Inflammatory macrophage treated with lipopolysaccharide for 4 hours (primary cell): ENCODE measurements around the gene FKBP9.
A peak's percentile ranks its signal among the peaks of the same experiment; 100 is the strongest.
"Not testable (repeated sequence)": the region's sequence is repeated elsewhere in the genome, so short reads cannot be mapped to it uniquely, and the experiment has no call there.

Experiments
- DNase-seq: peaks from one replicate; pipeline ENCODE4 v3.0.0-alpha.2; 2020

FKBP9 gene, protein sequence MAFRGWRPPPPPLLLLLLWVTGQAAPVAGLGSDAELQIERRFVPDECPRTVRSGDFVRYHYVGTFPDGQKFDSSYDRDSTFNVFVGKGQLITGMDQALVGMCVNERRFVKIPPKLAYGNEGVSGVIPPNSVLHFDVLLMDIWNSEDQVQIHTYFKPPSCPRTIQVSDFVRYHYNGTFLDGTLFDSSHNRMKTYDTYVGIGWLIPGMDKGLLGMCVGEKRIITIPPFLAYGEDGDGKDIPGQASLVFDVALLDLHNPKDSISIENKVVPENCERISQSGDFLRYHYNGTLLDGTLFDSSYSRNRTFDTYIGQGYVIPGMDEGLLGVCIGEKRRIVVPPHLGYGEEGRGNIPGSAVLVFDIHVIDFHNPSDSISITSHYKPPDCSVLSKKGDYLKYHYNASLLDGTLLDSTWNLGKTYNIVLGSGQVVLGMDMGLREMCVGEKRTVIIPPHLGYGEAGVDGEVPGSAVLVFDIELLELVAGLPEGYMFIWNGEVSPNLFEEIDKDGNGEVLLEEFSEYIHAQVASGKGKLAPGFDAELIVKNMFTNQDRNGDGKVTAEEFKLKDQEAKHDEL

GRCh38 chr7:32957326-32958045 lies at the start of gene FKBP9:
TSS of gene FKBP9 (plus strand) at chr7:32957440. CDS start at chr7:32957574, 134 bp downstream.
- peak; percentile 73 for DNase-seq

- DNase-seq: no peak
These were observed 47.0 kb upstream of the FKBP9 start for GRCh38 chr7:32910195-32910594.

DNA sequence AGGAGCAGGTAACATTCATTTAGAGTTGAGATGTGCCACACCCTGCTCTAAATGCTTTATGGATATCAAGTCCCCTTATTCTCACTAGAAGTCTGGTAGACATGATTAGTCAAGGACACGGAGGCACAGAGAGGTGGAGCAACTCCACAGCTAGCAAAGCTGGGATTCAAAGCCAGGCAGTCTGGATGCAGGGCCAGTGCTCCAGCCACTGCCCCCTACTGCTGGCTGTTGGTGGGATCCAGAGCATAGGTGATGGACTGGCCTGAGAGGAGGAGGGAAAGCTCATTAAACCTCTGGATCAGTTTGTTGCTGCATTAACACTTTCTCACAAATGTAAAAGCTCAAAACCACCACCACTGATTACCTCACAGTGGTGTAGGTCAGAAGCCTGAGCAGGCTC lies 43.1 kb upstream of the FKBP9 start:
- DNase-seq: no peak

- no peak for DNase-seq
These were observed 42.2 kb upstream of the FKBP9 start for GRCh38 chr7:32915041-32915536.

DNA sequence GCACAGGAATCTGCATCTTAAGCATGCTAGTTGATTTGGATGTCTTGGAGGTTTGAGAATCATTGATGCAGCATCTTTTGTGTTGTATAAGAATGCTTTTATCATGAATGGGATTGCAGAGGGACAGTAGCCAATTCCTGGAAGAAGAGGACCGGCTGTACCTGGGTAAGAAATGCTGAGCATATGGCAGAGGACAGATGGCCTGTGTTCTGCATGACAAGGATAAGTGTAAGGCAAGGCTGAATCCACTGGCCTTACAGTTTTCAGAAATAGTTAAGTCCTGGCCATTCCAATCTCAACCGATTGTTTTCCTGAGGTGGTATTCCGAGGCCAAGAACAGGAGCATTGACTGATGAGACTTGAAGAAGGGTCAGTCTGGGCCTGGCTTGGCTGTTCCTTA lies 41.2 kb upstream of the FKBP9 start:
- no peak for DNase-seq

- not testable (repeated sequence) for DNase-seq
These were observed 40.2 kb upstream of the FKBP9 start for GRCh38 chr7:32916994-32917393.

DNA sequence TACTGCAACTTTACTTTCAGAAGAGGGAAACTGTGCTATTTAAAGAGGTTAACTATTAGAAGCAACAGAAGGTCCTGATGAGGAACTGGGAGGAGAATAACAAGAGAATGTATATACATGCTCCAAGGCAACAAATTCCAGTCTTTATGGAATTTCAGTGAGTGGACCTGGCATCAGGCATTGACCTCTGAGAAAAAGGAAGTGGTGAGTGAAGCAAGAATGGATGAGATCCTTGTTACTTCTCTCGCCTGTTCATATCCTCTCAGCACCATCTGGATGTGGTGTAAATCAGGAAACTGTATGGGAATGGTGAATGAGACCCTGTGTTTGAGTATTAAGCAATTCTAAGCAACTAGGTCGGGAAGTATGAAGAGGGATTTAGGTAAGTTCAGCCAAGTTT lies 35.3 kb upstream of the FKBP9 start:
- DNase-seq: peak; percentile 42

- DNase-seq: no peak
These were observed 28.4 kb upstream of the FKBP9 start for GRCh38 chr7:32928785-32929298.

DNA sequence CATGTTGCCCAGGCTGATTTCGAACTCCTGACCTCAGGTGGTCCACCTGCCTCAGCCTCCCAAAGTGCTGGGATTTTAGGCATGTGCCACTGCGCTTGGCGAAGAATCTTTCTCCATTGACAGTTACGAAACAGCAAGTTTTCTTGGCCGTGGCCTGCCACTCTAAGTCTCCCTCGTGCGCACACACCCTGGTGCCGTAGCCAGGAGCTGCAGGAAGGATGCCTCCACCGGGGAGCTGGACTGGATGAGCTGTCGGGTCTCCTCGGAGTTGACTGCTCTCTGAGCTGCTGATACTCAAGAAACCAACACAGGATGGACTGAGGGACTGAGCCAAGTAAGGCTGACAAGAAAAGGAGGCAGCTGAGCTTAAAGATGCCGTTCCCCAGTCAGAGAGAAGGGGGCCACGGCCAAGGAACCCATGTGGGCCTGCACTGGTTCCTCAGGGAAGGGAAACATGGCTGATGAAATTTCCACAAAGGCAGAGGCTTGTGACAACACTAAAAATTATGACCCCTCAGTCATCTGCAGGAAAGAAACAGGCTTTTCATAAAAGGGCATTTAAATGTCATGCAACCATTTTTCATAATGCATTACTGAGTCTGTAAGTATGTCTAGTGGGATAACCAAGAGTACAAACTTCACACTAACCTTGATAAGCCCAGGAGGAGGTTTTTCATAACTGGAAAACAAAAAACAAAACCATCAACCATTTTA lies 27.7 kb upstream of the FKBP9 start:
- no peak for DNase-seq

DNA sequence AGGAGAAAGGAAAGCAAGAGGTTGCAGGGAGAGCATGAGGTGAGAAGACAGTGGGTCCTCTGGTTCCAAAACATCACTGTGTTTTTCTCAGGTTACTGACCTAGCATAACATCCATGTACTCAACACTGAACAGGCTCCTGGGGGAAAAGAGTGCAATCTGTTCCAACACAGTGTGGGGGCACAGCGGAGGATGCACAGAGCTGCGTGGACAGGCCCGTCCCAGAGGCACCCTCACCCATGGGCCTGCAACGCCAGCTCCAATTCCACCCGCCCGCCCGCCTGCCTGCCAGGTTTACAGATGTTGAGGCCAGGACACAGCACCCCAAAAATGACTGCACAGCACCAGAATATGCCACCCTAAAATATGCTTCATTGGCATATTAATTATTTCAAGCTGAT lies 26.9 kb upstream of the FKBP9 start:
- DNase-seq: no peak

- DNase-seq: no peak
These were observed 21.7 kb upstream of the FKBP9 start for GRCh38 chr7:32935558-32935957.

DNA sequence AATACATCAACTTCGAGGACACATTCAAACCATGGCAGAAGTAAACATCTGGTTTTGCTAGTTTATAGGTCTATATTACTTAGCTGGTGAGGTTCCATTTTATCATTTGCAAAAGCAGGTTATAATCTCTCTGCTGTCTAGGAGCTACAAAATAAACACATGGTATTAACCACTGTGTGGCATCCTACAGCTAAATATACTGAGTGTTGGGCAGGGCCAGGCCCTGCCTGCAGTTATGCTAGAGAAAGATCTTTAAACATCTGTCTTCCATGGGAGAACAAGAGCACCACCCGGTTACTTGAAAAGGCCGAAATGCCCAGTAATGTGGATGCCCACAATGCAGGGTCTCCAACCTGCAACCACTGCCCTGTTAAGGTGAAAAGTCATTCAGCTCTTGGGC lies 20.6 kb upstream of the FKBP9 start:
- no peak for DNase-seq

DNA sequence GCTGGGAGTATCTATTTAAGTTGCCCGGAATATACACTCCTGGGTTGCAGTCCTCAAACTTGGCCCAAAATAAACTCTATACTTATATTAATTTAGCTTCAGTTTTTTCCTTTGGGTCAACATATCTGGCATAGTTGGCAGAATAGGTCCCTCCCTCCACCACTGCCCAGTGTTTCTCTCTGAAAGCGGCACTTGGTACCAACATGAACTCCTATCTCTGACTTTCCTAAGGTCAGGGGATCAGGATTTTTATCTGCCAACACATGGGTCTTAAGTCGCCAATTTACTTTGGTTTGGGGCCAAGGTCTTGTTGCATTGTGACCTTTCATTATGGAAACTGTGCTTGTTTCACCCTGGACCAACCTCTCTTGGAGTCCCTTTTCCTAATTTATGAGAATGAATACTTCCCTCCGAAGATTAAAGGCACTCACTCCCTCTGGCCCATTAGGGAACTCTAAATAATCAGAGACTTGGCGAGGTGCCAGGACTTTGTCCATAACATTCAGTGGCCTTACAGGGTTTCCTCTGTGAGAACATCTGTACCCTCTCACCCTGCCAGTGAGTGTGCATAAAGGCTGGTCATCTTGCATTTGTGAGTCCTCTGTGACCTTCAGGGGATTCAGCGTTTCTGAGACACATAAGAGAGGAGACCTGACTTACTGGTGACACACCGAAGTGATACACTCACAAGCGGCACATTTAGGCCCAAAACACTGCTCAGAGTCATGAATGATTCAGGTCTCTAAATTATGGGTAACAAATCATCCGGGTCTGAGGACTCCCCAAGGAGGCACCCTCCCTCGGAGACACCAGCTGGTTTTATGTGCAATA lies 19.7 kb upstream of the FKBP9 start:
- no peak for DNase-seq

GRCh38 chr7:32941181-32941580 lies 16.1 kb upstream of the FKBP9 start:
- no peak for DNase-seq

DNA sequence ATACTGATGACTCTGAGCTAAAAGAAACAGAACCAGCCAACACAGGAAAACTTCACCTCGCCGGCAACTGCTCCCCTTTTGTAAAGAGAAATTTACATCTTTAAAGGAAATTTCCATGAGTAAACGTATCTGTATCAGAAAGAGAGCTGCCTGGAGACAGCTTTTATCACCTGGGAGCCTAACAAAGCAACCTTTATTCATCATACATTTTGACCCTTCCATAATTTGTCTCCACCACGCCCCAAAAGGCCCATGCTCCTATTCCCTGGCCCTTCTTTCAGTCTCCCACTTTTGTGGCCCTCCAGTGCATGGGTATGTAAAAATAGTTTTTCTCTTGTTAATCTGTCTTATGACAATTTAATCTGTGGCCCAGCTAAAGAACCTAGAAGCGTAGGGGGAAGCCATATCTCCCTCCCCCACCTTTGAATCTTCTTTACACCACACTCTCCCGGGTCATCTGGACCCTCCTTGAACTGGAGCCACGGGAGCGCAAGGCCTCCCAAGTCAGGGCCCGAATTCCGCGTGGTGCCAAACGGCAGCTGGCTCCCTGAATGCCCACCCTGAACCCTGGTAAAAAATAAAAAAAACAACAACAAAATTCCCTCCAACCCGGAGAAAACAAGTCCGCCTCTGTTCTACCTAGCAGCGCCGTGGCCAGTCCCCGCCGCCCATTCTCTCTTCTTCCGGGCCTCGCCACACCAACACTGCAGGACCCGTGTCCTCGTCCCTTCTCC lies 15.4 kb upstream of the FKBP9 start:
- DNase-seq: no peak

DNA sequence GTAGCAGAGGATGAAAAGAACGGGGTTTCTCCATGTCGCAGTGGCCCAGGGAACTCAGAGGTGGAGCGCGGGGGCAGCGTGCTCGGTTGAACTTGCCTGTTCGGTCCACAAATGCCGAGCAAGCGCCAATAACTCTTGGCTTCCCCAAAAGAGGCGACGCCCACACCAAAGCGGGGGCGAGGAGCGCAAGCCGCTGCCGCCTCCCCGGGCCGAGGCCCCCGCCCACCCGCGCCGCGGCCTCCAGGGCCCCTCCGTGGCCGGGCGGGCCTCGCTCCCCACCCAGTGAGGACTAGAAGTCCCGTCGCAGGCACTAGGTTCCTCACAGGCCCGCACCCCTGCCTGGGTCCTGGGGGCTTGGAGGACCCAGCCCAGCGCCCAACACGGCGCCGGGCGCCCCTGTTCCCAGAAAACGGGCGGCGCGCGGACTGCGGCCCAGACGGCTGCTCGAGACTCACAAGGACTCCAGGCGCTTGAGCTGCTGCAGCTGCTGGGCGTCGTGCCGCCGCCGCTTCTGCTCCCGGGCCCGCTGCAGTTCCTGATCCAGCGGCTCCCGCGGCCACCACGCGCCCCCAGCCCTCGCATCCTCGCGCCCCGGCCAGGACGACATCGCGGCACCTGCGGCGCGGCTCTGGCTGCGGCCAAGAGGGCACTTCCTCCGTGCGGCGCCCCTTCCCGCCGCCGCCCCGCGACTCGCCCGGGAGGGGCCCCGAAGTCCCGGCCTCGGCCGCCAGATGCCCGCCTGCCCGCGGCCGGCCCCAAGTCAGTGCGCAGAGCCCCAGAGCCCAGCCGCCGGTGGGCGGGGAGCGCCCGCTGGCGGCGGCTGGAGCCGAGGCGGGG lies 14.6 kb upstream of the FKBP9 start:
- peak; percentile 82 for DNase-seq

DNA sequence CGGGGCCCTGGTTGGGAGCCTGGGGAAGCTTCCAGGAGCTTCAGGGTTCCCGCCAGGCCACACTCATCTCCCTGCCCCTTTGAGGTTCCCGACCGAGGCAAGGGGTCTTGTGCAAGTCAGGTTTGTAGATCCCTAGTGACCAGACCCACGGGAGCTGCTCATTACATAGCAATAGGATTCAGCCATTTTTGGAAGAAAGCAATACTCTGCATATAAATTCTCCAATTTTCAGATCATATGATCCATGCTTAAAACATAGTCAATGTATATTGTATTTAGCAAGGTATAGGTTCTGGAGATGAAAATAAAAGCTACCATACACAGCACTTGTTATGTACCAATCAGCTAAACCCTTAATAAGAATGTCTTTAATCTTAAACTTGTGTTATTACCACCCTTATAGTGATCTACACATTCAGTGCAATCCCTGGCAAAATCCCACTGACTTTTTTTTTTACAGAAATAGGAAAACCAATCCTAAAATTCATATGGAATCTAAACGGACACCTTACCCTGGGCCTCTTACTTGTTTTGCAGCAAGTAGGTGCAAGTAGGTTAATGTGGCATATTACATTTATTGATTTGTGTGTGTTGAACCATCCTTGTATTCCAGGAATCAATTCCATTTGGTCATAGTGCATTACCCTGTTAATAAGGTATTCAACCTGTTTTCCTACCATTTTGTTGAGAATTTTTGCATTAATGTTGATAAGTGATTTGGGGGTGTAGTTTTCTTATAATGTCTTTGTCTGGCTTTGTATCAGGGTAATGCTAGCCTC lies 13.8 kb upstream of the FKBP9 start:
- no peak for DNase-seq

GRCh38 chr7:32947420-32947983 lies 9.7 kb upstream of the FKBP9 start:
- no peak for DNase-seq

GRCh38 chr7:32948202-32948601 lies 9.0 kb upstream of the FKBP9 start:
- DNase-seq: no peak
